ENCODE measurements around the gene ERC2. TPM values are rescaled to one million over a fixed set of nuclear protein-coding genes. Genes with fewer than 3 reads are reported as not detected.

Gene ERC2
- total and polyA plus RNA-seq, 2 of the 13 experiments (the other 11 are each of a cell fraction or from before 2014, with no cell fraction given): 0.16 to 0.22 TPM

- BruUV-seq (replicated peaks): no TSS peak
- no peak overlapping the region for H3K4me2 ChIP-seq (ENCODE audit: low read depth, low read length)
Measured at GRCh38 chr3:56290374-56290773, 177.9 kb downstream of the ERC2 start.

GRCh38 chr3:56288258-56288657 is 180.0 kb downstream of the ERC2 start:
- intact Hi-C loops (cut with micrococcal nuclease; ENCODE audit: unreplicated experiment): no loop called here
- FAIRE-seq (no peak), DNase-seq (ENCODE audit: low spot score) (no peak), ATAC-seq (no peak)
- 5% methylated on average over 4 of the region's 4 CpGs for WGBS (ENCODE audit: low lambda C conversion rate)
- no peaks in the 10 kb centered on the region for H3K9me3 ChIP-seq (ENCODE audit: low read length)
- no peak overlapping the region for H3K4me3 ChIP-seq (replicated peaks in 1 of 3; ENCODE audit: insufficient read depth in 1 of 3, low read depth in 2 of 3, low read length in 3 of 3)
- H3K4me1 ChIP-seq (ENCODE audit: insufficient read depth, low read length): no peaks in the 10 kb centered on the region
- no peak overlapping the region for H3K4me2 ChIP-seq (ENCODE audit: low read depth, low read length)
- H2AFZ ChIP-seq (ENCODE audit: low read length): no peak overlapping the region
- peaks cover 1 to 5% of the 10 kb centered on the region in 2 experiments; a peak in 1 of 5 replicates for H3K27me3 ChIP-seq (ENCODE audit: control insufficient read depth in 1 of 2, insufficient read depth in 2 of 2, low read length in 2 of 2)
- H3K79me2 ChIP-seq (ENCODE audit: insufficient read depth, low read length): no peaks in the 10 kb centered on the region
- H3K27ac ChIP-seq (ENCODE audit: extremely low read length, insufficient read depth, low read length): no peak overlapping the region
- TF ChIP-seq ZNF441 (CRISPR knock-in tag; IDR thresholded peaks at IDR 0.05; ENCODE audit: borderline replicate concordance) (no peak), ZBTB46 (CRISPR knock-in tag; IDR thresholded peaks at IDR 0.05; ENCODE audit: borderline replicate concordance) (no peak), ZKSCAN5 (CRISPR knock-in tag; IDR thresholded peaks at IDR 0.05) (no peak), THAP7 (CRISPR knock-in tag; IDR thresholded peaks at IDR 0.05) (no peak), DR1 (CRISPR knock-in tag; IDR thresholded peaks at IDR 0.05) (no peak)
- ChIA-PET CTCF (ENCODE audit: low intra/inter-chr PET ratio, low total read pairs) (no interaction called here), POLR2A (no interaction called here)
- H3K36me3 ChIP-seq (replicated peaks in 1 of 2; ENCODE audit: control insufficient read depth in 1 of 2, insufficient read depth in 2 of 2, low read length in 2 of 2): no peaks in the 10 kb centered on the region
- no peak overlapping the region for H3K9ac ChIP-seq (ENCODE audit: insufficient read depth, low read depth, low read length)
- BruUV-seq (replicated peaks): no TSS peak
- in situ Hi-C loops (cut with HindIII; ENCODE audit: extremely low pct_ligation_motif_present, low pct_unique_long_range_greater_than_20kb): no loop called here
- no peaks in the 10 kb centered on the region for H4K20me1 ChIP-seq (ENCODE audit: insufficient read depth, low read length)

More at GRCh38 chr3:56290374-56290773, 177.9 kb downstream of the ERC2 start:
- Histone ChIP-seq H3K27ac (ENCODE audit: extremely low read length, insufficient read depth, low read length) (no peak overlapping the region), H4K20me1 (ENCODE audit: insufficient read depth, low read length) (no peaks in the 10 kb centered on the region), H3K79me2 (ENCODE audit: insufficient read depth, low read length) (no peaks in the 10 kb centered on the region), H3K4me3 (replicated peaks in 1 of 3; ENCODE audit: insufficient read depth in 1 of 3, low read depth in 2 of 3, low read length in 3 of 3) (no peak overlapping the region), H3K9me3 (ENCODE audit: low read length) (no peaks in the 10 kb centered on the region), H3K36me3 (replicated peaks in 1 of 2; ENCODE audit: control insufficient read depth in 1 of 2, insufficient read depth in 2 of 2, low read length in 2 of 2) (no peaks in the 10 kb centered on the region), H3K9ac (ENCODE audit: insufficient read depth, low read depth, low read length) (no peak overlapping the region), H3K27me3 (ENCODE audit: control insufficient read depth in 1 of 2, insufficient read depth in 2 of 2, low read length in 2 of 2) (peaks cover 1 to 5% of the 10 kb centered on the region in 2 experiments; a peak in 1 of 5 replicates), H2AFZ (ENCODE audit: low read length) (no peak overlapping the region), H3K4me1 (ENCODE audit: insufficient read depth, low read length) (no peaks in the 10 kb centered on the region)
- CTCF ChIA-PET (ENCODE audit: low intra/inter-chr PET ratio, low total read pairs): no interaction called here
- no peak for FAIRE-seq
- intact Hi-C loops (cut with micrococcal nuclease; ENCODE audit: unreplicated experiment): no loop called here
- in situ Hi-C loops (cut with HindIII; ENCODE audit: extremely low pct_ligation_motif_present, low pct_unique_long_range_greater_than_20kb): no loop called here
- peak; percentile 91 for TF ChIP-seq MAFF (IDR thresholded peaks at IDR 0.05; ENCODE audit: low read depth, low read length)
- TF ChIP-seq KDM5A (IDR thresholded peaks at IDR 0.05; ENCODE audit: borderline replicate concordance, low read length): no peak
- peak; percentile 88 to 96 for TF ChIP-seq MAFK (conservative IDR thresholded peaks at IDR 0.05 in 1 of 2, IDR thresholded peaks at IDR 0.05 in 1 of 2; ENCODE audit: low read length in 2 of 2)
- POLR2A ChIA-PET: no interaction called here
- DNase-seq (ENCODE audit: low spot score): no peak
- 8% methylated on average over 2 of the region's 2 CpGs for WGBS (ENCODE audit: low lambda C conversion rate)
- no peak for ATAC-seq
